Measurements from ENCODE around the gene ST6GALNAC3. TPM values are rescaled to one million over a fixed set of nuclear protein-coding genes. Genes with fewer than 3 reads are reported as not detected.

Gene ST6GALNAC3
- total RNA-seq, 4 donors from 2014 or later = 5.9 to 29.8 (median 11.7) TPM

DNA sequence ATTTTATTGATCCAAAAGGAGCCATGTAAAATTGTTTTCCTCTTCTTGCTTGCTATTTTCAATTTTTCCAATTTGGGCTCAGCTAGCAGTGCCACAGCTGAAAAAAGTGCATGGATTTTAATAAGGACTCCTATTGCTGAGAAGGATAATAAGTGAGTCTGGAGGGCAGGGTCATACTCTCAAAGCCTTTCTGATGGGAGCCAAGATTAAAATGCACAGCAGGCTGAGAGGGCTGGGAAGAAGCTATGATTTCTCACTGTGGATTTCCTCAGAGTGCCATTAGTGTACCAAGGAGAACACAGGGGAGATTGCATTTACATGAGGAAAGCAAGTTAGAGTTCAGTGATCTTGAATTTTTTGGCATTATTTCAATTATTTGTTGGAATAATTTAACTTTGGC lies 261.3 kb downstream of the ST6GALNAC3 start:
- TF ChIP-seq, protein P1, sequence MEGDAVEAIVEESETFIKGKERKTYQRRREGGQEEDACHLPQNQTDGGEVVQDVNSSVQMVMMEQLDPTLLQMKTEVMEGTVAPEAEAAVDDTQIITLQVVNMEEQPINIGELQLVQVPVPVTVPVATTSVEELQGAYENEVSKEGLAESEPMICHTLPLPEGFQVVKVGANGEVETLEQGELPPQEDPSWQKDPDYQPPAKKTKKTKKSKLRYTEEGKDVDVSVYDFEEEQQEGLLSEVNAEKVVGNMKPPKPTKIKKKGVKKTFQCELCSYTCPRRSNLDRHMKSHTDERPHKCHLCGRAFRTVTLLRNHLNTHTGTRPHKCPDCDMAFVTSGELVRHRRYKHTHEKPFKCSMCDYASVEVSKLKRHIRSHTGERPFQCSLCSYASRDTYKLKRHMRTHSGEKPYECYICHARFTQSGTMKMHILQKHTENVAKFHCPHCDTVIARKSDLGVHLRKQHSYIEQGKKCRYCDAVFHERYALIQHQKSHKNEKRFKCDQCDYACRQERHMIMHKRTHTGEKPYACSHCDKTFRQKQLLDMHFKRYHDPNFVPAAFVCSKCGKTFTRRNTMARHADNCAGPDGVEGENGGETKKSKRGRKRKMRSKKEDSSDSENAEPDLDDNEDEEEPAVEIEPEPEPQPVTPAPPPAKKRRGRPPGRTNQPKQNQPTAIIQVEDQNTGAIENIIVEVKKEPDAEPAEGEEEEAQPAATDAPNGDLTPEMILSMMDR (IDR thresholded peaks at IDR 0.05; ENCODE audit: low read depth) = no peak

DNA sequence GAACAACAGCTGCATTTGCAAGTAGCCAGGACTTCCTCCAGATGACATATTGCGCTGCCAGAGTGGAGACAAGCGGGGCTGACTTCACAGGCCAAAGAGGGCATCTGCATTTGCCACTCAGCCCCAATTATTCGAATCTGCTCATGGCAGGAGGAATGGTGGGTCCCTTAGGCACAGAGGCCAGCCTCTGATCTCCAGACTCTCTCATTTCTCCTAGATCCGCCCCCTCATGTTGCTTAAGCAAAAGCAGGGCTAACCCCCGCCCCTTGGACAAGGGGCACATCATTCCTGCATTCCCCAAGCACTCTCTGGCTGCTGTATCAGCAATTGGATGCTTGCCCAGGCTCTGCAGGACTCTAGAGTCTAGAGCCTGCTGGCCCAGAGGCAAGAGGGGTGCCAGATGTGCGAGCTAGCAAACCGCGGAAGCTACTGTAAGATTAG lies 262.4 kb downstream of the ST6GALNAC3 start:
- TF ChIP-seq, protein P1 (IDR thresholded peaks at IDR 0.05; ENCODE audit: low read depth) = no peak

DNA sequence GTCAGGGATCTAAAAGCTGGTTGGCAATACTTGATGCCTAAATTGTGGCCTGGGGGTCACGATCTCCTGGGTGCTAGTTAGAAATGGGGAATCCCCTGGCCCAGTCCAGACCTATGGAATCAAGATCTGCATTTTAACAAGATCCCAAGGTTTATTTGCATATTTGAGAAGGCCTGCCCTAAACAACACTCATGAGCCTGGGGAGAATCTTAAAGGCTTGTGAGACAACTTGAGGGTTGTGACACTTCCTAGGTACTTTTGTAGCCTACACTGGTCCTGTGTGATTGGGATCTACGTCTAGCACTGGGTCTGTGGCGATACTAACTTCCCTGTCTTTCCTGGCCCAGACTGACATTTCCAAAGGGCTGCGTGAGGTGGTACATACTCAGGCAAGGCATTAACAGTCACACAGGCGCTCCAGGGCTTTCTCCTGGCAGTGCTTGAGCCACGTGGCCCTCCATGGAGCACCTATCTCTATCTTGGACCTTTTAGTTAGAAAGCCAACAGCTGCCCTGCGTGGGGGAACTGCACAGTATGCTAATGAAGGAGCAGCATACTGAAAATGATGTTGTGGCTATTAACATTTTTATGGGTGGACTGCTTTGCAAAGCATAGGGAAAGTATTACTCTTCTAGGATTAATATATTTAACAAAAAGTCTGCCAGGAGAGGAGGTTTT lies 263.1 kb downstream of the ST6GALNAC3 start:
- TF ChIP-seq, protein P1 (IDR thresholded peaks at IDR 0.05; ENCODE audit: low read depth) = no peak

DNA sequence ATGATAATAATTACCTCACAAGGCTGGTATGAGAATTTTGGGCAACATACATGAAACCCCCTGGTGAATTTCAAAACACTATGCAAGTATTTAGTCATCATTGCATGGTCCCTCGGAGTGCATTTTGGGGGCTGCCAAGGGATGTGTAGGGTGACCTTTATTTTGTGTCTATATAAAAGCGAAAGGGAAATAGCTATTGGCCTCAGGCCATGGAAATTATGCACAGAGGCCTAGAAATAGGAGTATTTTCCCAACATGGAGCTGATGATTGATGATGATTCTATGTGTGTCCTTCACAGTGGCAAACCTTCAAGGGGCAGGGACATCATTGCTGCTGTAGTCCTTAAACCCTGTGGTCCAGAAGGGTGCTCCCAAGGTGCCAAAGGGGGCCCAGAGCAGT lies 265.5 kb downstream of the ST6GALNAC3 start:
- TF ChIP-seq, protein P1 (IDR thresholded peaks at IDR 0.05; ENCODE audit: low read depth) = no peak

DNA sequence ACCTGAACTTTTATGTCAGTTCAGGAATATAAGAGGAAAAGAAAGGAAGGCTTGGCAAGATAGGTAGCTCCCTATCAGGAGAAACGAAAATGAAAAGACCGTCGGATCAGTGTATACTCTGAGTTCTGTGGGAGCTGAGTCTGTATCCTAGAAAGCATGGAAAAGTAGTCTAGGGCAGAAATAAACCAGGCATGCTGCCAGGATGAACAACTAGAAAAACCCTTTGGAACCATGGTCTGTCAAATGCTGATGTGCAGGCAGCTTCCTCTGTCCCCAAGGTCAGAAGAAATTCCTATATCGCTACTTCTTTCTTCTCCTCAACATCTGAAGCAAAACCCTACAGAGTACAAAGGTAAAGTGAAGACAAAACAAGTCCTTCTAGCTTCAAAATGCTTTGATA lies 268.8 kb downstream of the ST6GALNAC3 start:
- TF ChIP-seq, protein P1 (IDR thresholded peaks at IDR 0.05; ENCODE audit: low read depth) = no peak

DNA sequence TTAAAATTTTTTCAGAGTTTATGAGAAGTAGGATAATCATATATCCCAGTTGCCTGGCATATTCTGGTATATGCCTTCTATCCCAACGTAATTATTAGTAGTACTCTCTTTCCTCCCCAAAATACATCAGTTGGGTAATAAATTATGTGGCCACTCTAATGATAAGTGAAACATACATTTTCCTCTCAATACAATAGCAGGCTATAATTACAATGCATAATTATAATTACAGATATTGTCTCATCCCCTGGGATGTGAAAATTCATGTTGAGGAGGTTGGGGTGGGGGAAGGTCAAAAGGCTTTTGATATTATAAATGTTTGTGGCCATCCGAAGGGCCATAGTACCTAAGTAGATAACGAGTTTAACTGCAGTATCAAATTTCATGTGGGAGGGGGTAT lies 277.1 kb downstream of the ST6GALNAC3 start:
- TF ChIP-seq, protein P1 (IDR thresholded peaks at IDR 0.05; ENCODE audit: low read depth) = no peak

DNA sequence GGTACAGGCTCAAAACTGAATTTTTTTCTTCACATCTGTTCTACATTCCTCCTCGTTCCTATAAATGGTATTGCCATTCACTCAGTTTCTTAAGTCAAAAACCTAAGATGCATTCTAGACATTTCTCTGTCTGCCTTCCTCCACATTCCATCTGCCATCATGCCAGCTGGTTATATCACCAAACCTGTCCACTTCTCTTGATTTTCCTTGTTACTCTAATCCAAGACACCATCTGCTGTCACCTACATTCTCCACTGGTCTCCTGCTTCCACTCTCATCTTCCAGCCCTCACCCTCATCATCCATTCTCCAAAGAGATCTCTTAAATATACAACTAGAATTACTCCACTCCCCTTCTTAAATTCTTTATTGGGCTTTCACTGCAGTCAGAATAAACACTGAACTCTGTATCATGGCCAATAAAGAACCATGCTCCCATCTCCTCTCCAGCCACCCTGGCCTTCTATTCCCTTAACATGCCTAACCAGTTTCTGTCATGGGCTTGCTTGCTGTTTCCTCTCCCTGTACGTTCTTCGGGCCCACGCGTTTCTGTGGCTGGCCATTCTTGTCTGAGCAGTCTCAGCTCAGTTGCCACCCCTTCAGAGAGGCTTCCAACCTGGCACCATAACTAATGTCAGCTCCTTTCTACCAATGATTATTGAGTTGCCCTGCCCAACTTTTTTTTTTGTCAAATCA lies 278.3 kb downstream of the ST6GALNAC3 start:
- TF ChIP-seq, protein P1 (IDR thresholded peaks at IDR 0.05; ENCODE audit: low read depth) = no peak

Measured in subcutaneous adipose tissue (tissue), 4 donors.